GM21576 (cell line): ENCODE measurements around the gene PLA2G12B.
"Not testable (repeated sequence)": the region's sequence is repeated elsewhere in the genome, so short reads cannot be mapped to it uniquely, and the experiment has no call there.

Experiments used
- ATAC-seq: cut with Tn5 transposase; IDR thresholded peaks from one replicate; pipeline ENCODE4 v1.9.1; 2021; ENCODE audit warnings: mild to moderate bottlenecking, moderate library complexity; ENCODE audit not compliant: unreplicated experiment

The PLA2G12B gene, protein sequence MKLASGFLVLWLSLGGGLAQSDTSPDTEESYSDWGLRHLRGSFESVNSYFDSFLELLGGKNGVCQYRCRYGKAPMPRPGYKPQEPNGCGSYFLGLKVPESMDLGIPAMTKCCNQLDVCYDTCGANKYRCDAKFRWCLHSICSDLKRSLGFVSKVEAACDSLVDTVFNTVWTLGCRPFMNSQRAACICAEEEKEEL

DNA sequence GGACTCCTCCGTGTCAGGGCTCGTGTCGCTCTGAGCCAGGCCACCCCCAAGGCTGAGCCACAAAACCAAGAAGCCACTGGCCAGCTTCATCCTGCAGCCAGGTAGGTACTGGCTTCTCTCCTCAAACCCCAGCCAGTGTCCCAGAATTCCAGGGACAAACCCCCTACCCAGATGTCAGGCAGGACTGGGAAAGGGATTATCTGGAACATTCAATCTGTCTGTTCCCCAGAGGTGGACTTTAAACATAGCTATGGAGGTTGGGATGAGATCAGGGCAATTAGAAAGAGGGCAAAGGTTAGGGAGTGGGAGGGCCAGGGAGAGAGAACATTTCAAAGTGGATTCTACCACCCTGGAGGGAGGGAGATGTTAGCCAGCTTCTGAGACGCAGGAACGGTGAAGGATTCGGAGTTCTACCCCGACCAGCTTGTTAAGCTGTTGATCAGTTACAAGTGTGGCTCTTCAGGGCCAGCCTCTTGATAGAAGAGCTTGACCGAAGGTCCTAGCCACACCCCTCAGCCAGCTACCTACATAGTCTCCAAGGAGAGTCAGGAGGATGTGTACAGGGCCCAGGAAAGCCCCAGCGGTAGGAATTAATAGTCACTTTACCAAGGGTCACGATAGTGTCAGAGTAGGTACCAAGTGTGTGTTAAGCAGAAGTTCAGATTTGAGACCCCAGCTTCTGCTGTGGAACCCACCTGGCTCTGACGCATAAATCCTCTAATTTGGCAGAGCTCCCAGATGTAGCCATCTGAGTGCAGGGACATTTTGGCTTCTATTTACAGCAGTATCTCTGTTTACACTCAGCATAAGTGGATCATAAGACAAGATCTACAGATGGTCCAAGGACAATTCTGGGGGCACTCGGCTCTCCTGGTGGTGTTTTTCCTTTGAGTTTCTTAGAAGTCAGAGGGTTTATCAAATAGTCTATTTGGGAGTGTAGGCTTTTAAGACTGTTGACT lies at the start of gene PLA2G12B:
PLA2G12B (minus strand) TSS at position 211 of the 959 bp plus-strand sequence; CDS start at position 90, 121 bp downstream.
- no peak for ATAC-seq

DNA sequence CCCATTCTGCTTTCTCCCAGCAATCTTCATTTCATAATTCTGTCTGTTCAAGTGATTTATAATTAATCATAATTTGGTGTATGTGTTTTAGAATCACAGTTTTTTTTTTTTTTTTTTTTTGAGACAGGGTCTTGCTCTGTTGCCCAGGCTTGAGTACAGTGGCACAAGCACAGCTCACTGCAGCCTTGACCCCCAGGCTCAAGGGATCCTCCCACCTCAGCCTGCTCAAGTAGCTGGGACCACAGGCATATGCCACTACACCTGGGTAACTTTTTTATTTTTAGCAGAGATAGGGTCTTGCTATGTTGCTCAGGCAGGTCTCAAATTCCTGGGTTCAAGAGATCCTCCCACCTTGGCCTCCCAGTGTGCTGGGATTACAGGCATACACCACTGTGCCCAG lies 49.2 kb upstream of the PLA2G12B start:
- ATAC-seq: no peak

DNA sequence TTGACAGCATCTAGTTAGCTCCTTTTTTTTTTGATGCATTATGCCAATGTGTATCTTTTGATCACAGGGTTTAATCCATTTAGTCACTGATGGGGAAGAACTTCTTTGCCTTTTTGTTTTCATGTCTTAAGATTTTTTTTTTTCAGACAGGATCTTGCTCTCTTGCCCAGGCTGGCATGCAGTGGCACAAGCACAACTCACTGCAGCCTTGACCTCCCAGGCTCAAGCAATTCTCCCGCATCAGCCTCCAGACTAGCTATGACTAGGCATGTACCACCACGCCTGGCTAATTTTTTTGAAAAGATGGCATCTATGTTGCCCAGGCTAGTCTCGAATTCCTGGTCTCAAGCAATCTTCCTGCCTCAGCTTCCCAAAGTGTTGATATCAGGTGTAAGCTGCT lies 46.4 kb upstream of the PLA2G12B start:
- ATAC-seq: no peak

DNA sequence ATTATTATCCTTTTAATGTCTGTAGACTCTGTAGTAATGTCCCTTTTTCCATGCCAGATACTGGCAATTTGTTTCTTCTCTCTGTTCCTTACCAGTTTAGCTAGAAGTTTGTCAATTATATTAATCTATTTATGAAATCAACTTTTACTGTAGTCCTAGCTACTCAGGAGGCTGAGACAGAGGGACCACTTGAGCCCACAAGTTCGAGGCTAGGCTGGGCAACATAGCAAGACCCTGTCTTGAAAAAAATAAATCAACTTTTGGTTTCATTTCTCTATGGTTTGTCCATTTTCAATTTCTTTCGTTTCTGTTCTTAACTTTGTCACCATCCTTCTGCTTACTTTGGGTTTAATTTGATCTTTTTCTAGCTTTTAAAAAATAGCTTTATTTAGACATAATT lies 42.5 kb upstream of the PLA2G12B start:
- ATAC-seq: no peak

DNA sequence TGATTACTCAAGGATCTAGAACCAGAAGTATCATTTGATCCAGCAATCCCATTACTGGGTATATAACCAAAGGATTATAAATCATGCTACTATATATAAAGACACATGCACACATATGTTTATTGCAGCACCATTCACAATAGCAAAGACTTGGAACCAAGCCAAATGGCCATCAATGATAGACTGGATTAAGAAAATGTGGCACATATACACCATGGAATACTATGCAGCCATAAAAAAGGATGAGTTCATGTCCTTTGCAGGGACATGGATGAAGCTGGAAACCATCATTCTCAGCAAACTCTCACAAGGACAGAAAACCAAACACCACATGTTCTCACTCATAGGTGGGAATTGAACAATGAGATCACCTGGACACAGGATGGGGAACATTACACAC lies 40.9 kb upstream of the PLA2G12B start:
- not testable (repeated sequence) for ATAC-seq

DNA sequence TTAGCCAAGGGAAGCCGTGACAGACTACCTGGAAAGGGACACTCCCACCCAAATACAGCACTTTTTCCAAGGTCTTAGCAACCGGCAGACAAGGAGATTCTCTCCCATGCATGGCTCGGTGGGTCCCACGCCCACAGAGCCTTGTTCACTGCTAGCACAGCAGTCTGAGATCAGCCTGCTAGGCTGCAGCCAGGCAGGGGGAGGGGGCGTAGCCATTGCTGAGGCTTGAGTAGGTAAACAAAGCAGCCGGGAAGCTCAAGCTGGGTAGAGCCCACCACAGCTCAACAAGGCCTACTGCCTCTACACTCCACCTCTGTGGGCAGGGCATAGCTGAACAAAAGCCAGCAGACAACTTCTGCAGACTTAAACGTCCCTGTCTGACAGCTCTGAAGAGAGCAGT lies 35.2 kb upstream of the PLA2G12B start:
- not testable (repeated sequence) for ATAC-seq

DNA sequence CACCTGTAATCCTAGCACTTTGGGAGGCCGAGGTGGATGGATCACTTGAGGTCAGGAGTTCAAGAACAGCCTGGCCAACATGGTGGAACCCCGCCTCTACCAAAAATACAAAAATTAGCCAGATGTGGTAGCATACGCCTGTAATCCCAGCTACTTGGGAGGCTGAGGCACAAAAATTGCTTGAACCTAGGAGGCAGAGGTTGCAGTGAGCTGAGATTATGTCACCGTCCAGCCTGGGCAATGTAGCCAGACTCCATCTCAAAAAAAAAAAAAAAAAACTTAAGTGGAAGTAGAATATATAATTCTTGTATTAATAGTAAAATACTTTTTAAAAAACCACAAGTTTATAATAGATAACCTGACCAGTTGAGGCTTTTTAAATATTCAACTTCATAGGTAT lies 30.0 kb upstream of the PLA2G12B start:
- not testable (repeated sequence) for ATAC-seq

DNA sequence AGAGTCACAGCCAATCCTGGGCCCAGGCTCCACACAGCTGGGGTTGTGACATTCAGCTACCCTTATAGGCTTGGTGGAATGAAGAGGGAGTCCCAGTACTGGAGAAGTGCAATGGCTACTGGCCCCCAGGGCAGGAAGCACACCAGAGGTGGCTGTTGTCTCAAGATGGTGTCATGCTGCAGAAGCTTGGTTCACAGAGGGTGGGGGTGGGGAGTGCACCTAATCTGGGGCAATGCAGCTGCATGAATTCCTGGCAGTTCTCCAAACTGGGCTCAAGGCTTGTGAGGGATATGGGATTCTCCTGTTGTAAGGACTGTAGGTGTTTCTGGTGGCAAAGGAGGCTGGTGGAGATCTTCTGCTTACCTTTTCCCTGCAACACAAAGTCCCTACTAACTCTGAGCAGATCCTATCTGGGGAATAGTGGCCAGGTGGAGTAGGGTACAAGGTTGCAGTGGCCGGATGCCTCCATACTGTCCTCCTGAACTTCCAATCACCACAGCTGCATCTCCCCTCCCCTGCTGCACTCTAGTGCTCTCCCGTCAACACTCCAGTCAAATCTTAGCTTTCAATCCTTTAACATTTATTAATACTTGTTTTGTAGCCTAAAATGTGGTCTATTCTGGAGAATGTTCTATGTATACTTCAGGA lies 27.4 kb upstream of the PLA2G12B start:
- ATAC-seq: no peak

DNA sequence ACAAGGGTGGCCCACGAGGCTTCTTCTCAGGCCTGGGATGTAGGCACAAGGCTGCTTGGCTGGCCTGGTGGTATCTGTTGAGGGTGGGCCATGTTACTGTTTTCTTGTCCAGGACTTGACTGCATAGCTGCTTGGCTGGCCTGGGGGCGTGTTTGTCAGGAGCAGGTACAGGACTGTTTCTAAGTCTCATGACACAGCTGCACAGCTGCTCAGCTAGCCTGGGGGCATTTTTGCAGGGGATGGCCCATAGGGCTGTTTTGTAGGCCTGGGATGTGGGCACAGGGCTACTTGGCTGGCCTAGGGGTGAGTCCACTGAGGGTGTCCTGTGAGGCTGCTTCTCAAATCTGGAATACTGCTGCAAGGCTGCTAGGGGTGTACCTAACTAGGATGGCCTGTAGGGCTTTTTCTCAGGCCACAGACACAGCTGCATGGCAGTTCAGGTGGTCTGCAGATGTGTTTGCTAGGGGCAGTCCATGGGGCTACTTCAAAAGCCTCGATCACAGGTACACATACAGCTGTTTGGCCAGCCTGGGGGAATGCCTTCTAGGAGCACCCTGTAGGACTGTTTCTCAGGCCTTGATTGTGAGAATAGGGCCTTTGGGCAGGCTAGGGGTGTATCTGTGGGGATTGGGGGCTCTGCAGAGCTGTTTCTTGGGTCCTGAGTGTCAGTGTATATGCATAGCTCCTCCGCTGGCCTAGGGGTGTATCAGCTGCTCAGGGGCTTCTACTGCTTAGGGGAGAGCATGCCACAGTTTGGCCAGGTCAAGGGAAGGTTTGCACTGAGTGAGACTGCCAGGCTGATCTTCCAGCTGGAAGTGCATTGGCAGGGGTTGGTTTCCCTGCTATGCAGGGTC lies 26.6 kb upstream of the PLA2G12B start:
- ATAC-seq: no peak

DNA sequence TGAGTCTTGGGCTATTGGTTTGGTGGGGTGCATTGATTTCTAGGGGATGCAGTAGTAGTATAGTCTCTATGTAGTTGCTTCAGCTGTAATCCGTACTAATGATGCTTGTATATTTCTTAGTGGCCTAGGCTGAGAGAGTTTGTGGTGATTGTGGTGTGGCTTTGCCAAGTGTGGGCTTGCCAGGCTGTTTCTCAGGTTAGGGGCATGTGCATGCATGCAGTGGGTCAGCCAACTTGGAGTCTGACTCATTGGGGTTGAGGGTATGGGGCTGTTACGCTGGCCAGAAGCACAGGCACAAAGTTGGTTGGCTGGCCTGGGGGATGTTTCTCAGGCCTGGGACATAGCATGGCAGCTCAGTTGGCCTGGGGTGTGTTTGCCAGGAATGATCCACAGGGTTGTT lies 25.7 kb upstream of the PLA2G12B start:
- ATAC-seq: no peak

DNA sequence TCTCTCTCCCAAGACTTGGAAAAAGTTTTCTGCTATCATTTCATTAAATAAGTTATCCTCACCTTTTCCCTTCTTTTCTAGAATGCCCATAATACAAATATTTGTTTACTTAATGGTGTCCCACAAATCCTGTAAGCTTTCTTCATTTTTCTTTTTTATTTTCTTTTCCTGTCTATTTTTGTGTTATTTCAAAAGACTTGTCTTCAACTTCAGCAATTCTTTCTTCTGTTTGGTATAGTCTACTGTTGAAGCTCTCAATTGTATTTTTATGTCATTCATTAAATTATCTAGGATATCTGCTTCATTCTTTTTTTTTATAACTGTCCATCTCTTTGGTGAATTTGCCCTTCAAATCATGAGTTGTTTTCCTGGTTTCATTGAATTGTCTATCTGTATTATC lies 25.1 kb upstream of the PLA2G12B start:
- no peak for ATAC-seq

DNA sequence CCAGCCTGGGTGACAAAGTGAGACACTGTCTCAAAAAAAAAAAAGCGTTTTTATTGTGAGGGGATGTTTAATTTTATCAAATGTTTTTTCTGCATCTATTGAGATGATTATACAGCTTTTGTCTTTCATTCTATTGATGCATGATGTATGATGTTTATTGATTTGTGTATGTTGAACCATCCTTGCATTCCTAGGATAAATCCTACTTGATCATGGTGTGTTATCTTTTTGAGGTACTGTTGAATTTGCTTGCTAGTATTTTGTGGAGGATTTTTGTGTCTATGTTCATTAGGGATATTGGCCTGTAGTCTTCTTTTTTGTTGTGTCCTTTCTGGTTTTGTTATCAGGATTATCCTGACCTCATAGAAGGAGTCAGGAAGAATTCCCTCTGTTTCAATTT lies 22.3 kb upstream of the PLA2G12B start:
- ATAC-seq: no peak

DNA sequence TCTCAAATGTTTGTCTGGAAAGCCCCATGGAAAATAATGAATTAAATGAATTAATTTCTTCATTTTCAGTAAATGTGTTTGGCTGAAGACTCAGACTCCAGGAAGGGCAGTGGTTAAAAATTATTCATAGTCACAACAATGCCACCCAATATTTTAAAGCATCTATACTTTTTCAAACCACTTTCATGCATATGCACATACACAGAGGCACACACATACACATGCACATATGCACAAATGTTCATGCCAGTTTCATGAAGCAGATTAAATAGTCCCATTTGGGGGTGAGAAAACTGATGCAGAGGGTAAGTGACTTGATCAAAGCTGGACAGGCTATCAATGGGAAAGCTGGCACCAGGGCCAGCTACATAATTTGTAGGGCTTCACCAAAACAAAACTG lies 1.4 kb upstream of the PLA2G12B start:
- ATAC-seq: no peak

DNA sequence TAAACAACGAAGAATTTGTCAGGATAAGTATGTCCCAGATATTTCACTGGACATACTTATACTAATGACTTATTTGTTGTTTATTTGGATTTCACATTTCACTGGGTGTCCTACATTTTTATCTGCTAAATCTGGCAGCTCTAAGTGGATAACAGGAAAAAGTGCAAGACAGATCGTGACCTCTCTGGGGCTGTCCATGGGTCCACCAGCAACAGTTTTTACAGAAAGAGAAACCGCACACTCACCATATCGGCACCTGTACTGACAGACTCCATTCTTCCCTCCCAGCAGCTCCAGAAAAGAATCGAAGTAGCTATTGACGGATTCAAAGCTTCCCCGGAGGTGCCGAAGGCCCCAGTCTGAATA lies 393 bp downstream of the PLA2G12B start:
- ATAC-seq: no peak

DNA sequence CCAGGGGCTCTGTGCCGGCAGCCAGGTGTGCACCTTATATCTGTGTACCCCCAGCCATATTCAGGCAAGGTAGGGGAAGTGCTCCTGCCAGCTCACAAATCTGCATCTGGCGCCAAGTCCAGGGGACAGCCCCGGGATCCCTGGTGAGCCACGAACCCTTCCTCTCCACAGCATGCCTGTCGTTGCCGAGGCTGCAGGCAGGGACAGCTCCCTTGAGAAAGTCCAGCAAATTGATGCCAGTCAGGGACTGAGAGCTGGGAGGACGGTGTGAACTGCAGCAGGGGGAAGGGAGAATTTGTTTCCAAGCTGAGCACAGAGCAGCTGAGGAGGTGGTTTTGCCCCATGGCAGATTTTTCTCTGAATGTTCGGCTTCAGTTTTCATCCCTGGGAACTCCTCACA lies 919 bp downstream of the PLA2G12B start:
- no peak for ATAC-seq

DNA sequence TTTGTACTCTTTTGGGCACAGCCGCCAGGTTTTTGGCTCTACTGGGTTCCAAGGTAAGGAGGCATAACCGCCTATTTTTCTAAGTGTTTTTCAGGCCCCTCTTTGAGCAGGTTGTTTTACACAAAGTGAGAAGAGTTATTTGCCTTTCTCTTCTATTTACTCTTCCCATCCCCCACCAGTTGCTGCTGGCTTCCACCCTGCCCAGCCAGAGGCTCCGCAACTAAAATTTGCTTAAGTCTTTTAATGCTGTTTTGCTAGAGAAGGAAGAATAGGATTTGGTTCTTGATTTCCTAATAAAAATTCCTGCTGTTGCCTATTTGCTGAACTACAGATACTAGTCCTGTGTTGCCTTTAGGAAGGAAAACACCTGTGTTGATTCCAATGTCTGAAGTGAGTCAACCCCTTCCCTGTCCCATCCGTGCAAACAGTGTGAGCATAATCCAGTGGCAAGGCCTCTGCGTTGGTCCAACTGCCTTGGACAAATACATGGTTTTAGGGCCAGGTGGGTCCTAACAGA lies 1.9 kb downstream of the PLA2G12B start:
- ATAC-seq: no peak

DNA sequence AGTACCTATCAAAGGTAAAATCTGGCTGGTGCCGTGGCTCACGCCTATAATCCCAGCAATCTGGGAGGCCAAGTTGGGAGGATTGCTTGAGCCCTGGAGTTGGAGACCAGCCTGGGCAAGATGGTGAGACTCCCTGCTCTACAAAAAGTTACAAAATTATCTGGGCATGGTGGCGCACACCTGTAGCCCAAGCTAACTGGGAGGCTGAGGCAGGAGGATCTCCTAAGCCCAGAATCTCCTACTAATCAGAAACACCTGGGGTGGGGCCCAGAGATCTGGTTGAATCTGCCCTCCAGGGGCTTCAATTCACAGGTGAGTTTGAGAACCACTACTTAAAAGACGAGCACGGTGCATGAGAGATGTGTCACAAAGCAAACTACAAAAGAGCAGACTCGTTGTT lies 2.4 kb downstream of the PLA2G12B start:
- no peak for ATAC-seq

DNA sequence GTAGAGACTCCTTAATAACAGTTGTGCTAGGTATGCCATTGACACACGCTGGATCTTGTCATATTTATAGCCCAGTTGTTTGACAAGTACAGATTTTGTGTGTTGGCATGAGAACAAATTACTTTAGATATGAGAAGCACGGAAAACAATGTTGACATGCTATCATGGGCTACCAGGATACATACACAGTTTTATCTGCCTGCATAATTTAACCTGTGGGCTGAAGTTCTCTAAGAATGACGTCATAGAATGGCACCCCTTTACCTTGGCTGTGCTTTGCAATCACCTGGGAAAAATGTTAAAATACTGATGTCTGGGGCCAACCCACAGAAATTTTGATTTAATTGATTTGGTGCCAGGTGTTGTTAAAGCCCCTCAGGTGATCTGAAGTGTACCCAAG lies 2.8 kb downstream of the PLA2G12B start:
- no peak for ATAC-seq

DNA sequence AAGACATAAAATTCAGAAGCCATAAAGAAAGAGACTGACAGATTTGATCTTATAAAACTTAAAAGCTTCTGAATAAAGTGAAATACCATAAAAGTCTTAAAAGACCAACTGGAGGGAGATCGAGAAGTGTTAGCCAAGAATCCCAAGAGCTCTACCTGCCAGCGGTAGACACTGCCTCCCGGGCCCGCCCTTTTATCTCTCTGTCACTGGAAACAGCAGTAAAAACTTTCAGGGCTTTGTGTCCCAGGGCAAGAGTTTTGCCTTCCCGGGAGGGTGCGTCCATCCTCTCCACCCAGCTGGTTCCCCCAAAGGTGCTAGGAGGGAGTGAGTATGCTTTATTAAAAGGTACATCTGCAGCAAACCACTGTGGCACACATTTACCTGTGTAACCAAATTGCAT lies 5.8 kb downstream of the PLA2G12B start:
- no peak for ATAC-seq

DNA sequence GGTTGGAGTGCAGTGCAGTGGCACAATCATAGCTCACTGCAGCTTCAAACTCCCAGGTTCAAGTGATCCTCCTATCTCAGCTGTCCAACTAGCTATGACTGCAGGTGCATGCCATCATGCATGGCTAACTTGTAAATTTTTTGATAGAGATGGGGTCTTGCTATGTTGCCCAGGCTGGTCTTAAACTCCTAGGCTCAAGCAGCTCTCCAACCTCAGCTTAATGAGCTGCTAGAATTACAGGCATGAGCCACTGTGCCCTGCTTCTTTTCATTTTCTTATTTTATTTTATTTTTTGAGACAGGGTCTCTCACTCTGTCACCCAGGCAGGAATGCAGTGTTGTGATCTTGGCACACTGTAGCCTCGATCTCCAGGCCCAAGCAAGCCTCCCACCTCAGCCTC lies 7.6 kb downstream of the PLA2G12B start:
- ATAC-seq: no peak
